HepG2 (cell line): Measurements from ENCODE around the gene IGF2BP3. TPM values are rescaled to one million over a fixed set of nuclear protein-coding genes. Genes with fewer than 3 reads are reported as not detected.

ENCODE experiments used
- ARHGAP35 ChIP-seq: sonication (generic); formaldehyde crosslinking; IDR thresholded peaks from 2 replicates; pipeline ENCODE4 v1.9.0; 2022; ENCODE audit warnings: mild to moderate bottlenecking, inconsistent platforms, moderate library complexity, missing genetic modification reagents, borderline replicate concordance
- ATF6 ChIP-seq: sonication (generic); formaldehyde crosslinking; conservative IDR thresholded peaks from 2 replicates; pipeline ENCODE4 v1.4.0; 2020; ENCODE audit warnings: missing genetic modification reagents
- ELF3 ChIP-seq: IDR thresholded peaks from 2 replicates; pipeline ENCODE4 v1.6.1; 2016; ENCODE audit warnings: missing genetic modification reagents, missing compliant biosample characterization
- MED13 ChIP-seq: sonication (generic); formaldehyde crosslinking; IDR thresholded peaks from 2 replicates; pipeline ENCODE4 v1.5.0; 2020; ENCODE audit warnings: missing genetic modification reagents
- MYPOP ChIP-seq: sonication (generic); formaldehyde crosslinking; IDR thresholded peaks from 2 replicates; pipeline ENCODE4 v1.8.1; 2023; ENCODE audit warnings: mild to moderate bottlenecking, moderate library complexity, missing genetic modification reagents
- NR1H2 ChIP-seq: sonication (generic); formaldehyde crosslinking; IDR thresholded peaks from 2 replicates; pipeline ENCODE4 v1.8.1; 2022; ENCODE audit warnings: low read depth, missing genetic modification reagents, borderline replicate concordance
- PAWR ChIP-seq: sonication (generic); formaldehyde crosslinking; IDR thresholded peaks from 2 replicates; pipeline ENCODE4 v1.4.0; 2020; ENCODE audit warnings: missing genetic modification reagents, mild to moderate bottlenecking, borderline replicate concordance
- RFX3 ChIP-seq: IDR thresholded peaks from 2 replicates; pipeline ENCODE4 v1.6.1; 2016; ENCODE audit warnings: missing biosample characterization, missing genetic modification reagents
- RNF2 ChIP-seq: fragments of 450-650 bp; conservative IDR thresholded peaks from 2 replicates; pipeline ENCODE4 v1.6.1; 2016; ENCODE audit warnings: low read depth
- SIN3A ChIP-seq: IDR thresholded peaks from 2 replicates; pipeline ENCODE4 v1.6.1; 2011; ENCODE audit warnings: low read depth, mild to moderate bottlenecking, control low read depth, low read length, borderline replicate concordance
- SP5 ChIP-seq: IDR thresholded peaks from 2 replicates; pipeline ENCODE4 v1.6.1; 2016; ENCODE audit warnings: low read depth, borderline replicate concordance
- SPEN ChIP-seq: sonication (generic); formaldehyde crosslinking; IDR thresholded peaks from 2 replicates; pipeline ENCODE4 v1.5.1; 2020; ENCODE audit warnings: low read depth, mild to moderate bottlenecking, missing genetic modification reagents
- TBX3 ChIP-seq: fragments of 450-650 bp; IDR thresholded peaks from 2 replicates; pipeline ENCODE4 v1.6.1; 2017; ENCODE audit warnings: antibody characterized with exemption, mild to moderate bottlenecking, inconsistent platforms, borderline replicate concordance
- TGIF2 ChIP-seq: IDR thresholded peaks from 2 replicates; pipeline ENCODE4 v1.6.1; 2016; ENCODE audit warnings: control low read depth, missing compliant biosample characterization
- TOPORS ChIP-seq: sonication (generic); formaldehyde crosslinking; IDR thresholded peaks from 2 replicates; pipeline ENCODE4 v1.8.0; 2023; ENCODE audit warnings: mild to moderate bottlenecking, missing genetic modification reagents
- ZNF124 ChIP-seq: sonication (generic); formaldehyde crosslinking; IDR thresholded peaks from 2 replicates; pipeline ENCODE4 v1.4.0; 2020; ENCODE audit warnings: missing genetic modification reagents
- ZNF136 ChIP-seq: sonication (generic); formaldehyde crosslinking; IDR thresholded peaks from 2 replicates; pipeline ENCODE4 v1.8.1; 2022; ENCODE audit warnings: low read depth, mild to moderate bottlenecking, moderate library complexity, missing genetic modification reagents
- ZNF337 ChIP-seq: sonication (generic); formaldehyde crosslinking; IDR thresholded peaks from 2 replicates; pipeline ENCODE4 v1.5.1; 2020; ENCODE audit warnings: missing genetic modification reagents, low read depth, mild to moderate bottlenecking, borderline replicate concordance
- ZNF484 ChIP-seq: sonication (generic); formaldehyde crosslinking; IDR thresholded peaks from 2 replicates; pipeline ENCODE4 v1.5.1; 2020; ENCODE audit warnings: mild to moderate bottlenecking, low read depth, missing genetic modification reagents, borderline replicate concordance
- ZNF556 ChIP-seq: sonication (generic); formaldehyde crosslinking; IDR thresholded peaks from 2 replicates; pipeline ENCODE4 v1.4.0; 2020; ENCODE audit warnings: mild to moderate bottlenecking, missing genetic modification reagents, borderline replicate concordance
- ZNF703 ChIP-seq: sonication (generic); formaldehyde crosslinking; IDR thresholded peaks from 2 replicates; pipeline ENCODE4 v1.5.1; 2020; ENCODE audit warnings: missing genetic modification reagents, mild to moderate bottlenecking, moderate library complexity, borderline replicate concordance
- ZNF772 ChIP-seq: sonication (generic); formaldehyde crosslinking; IDR thresholded peaks from 2 replicates; pipeline ENCODE4 v1.5.0; 2020; ENCODE audit warnings: mild to moderate bottlenecking, missing genetic modification reagents
- ZNF775 ChIP-seq: sonication (generic); formaldehyde crosslinking; IDR thresholded peaks from 2 replicates; pipeline ENCODE4 v1.4.0; 2020; ENCODE audit warnings: missing genetic modification reagents, mild to moderate bottlenecking, moderate library complexity, borderline replicate concordance
- ZNF891 ChIP-seq: sonication (generic); formaldehyde crosslinking; IDR thresholded peaks from 2 replicates; pipeline ENCODE4 v1.5.0; 2020; ENCODE audit warnings: mild to moderate bottlenecking, missing genetic modification reagents
- polyA plus RNA-seq, 8 experiments: library from polyadenylated mRNA; depleted of rRNA in 3 of 8; stranded (reverse) in 7 of 8; unstranded in 1 of 8; fragments of >200 nt; fragmentation: Illumina TruSeq in 4 of 8; extraction: Trizol in 4 of 8; gene quantifications; 2 replicates each; pipeline versions ENCODE4 v1.2.1 to v1.2.3, GENCODE V29; 2011 to 2016; ENCODE audit warnings: low read depth in 4 of 8, missing spikeins in 1 of 8, mixed read lengths in 1 of 8; ENCODE audit not compliant: insufficient read depth in 1 of 8
- total RNA-seq, 5 experiments: library from RNA; depleted of rRNA; stranded (reverse); fragments of >200 nt; fragmentation: Illumina TruSeq; extraction: Trizol; gene quantifications; 2 replicates each; pipeline ENCODE4 v1.2.3, GENCODE V29; 2016; ENCODE audit warnings: low read depth in 1 of 5
- TF ChIP-seq, protein P1 (sequence below): sonication (generic); formaldehyde crosslinking; IDR thresholded peaks from 2 replicates; pipeline ENCODE4 v1.4.0; 2020; ENCODE audit warnings: missing genetic modification reagents

IGF2BP3 gene
- total and polyA plus RNA-seq, 2 of the 13 experiments (the other 11 are each of a cell fraction or from before 2014, with no cell fraction given): 37.7 to 39.5 TPM

DNA sequence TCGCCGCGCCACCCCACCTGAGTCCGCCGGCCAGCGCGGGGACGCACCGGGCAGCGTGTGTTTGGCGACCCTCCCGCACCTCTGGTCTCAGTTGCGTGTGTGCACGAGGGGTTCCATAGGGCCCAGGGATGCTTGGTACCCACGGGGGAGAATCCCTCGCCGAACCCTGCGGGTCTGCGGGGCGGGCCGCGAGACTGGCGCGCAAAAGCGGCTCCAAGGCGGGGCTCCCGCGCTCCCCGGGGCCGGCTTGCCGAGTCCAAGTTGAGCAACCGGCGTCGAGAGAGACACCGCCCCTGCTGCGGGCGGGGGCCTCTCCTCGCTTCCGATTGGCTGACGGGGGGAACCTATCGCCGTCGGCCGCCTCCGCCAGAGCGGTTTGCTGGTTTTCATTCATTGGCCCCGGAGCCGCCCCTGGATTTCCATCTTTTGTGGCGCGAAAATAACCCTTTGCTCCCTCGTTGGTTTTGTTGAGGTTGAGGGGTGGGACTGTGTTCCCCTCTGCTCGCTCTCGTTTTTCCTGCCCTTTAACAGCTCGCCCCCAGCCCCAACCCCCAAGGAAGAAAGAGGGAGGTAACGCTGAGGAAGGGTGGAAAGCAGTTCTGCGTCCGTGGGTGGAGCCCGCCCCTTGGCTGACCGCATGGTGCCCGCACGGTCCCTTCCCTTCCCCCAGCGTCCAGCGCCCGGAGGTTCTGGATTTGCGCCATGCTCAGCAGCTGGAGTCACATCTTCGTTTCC, 4.0 kb upstream of the IGF2BP3 start (continued):
- TF ChIP-seq ATF6 (CRISPR knock-in tag) (no peak), ZNF337 (CRISPR knock-in tag) (no peak), NR1H2 (CRISPR knock-in tag) (no peak), MED13 (CRISPR knock-in tag) (peak; percentile 68), ZNF891 (no peak; the same call in 1 of the 2 replicates), ZNF775 (CRISPR knock-in tag) (no peak; the same call in 1 of the 2 replicates), SP5 (CRISPR knock-in tag) (peak; percentile 62; the same call in 1 of the 2 replicates), ZNF484 (no peak), MYPOP (peak; percentile 90), ZNF136 (CRISPR knock-in tag) (no peak), ARHGAP35 (CRISPR knock-in tag) (no peak), PAWR (CRISPR knock-in tag) (no peak), SIN3A (peak; percentile 84; the same call in 1 of the 2 replicates), SPEN (CRISPR knock-in tag) (peak; percentile 81), TBX3 (no peak; the same call in 1 of the 2 replicates), TGIF2 (peak; percentile 61; the same call in 1 of the 2 replicates), ZNF772 (CRISPR knock-in tag) (peak; percentile 60; the same call in 1 of the 2 replicates), RNF2 (peak; percentile 70; the same call in 1 of the 2 replicates), ELF3 (peak; percentile 6; the same call in 1 of the 2 replicates), ZNF124 (0 out of 2 replicates have a peak, but pooled peaks have one; percentile 20), ZNF556 (CRISPR knock-in tag) (no peak), ZNF703 (no peak), TOPORS (peak; percentile 93; the same call in 1 of the 2 replicates), RFX3 (CRISPR knock-in tag) (no peak)
- TF ChIP-seq, protein P1, sequence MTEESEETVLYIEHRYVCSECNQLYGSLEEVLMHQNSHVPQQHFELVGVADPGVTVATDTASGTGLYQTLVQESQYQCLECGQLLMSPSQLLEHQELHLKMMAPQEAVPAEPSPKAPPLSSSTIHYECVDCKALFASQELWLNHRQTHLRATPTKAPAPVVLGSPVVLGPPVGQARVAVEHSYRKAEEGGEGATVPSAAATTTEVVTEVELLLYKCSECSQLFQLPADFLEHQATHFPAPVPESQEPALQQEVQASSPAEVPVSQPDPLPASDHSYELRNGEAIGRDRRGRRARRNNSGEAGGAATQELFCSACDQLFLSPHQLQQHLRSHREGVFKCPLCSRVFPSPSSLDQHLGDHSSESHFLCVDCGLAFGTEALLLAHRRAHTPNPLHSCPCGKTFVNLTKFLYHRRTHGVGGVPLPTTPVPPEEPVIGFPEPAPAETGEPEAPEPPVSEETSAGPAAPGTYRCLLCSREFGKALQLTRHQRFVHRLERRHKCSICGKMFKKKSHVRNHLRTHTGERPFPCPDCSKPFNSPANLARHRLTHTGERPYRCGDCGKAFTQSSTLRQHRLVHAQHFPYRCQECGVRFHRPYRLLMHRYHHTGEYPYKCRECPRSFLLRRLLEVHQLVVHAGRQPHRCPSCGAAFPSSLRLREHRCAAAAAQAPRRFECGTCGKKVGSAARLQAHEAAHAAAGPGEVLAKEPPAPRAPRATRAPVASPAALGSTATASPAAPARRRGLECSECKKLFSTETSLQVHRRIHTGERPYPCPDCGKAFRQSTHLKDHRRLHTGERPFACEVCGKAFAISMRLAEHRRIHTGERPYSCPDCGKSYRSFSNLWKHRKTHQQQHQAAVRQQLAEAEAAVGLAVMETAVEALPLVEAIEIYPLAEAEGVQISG (CRISPR knock-in tag): peak; percentile 75
